RWPE2 (cell line): ENCODE results near the gene RSRC1.

Experiments used
- ATAC-seq: fragments of 200-7000 bp; cut with Tn5 transposase; 3 replicates; pipeline ENCODE4 v1.9.1; 2021; ENCODE audit warnings: low read depth
- DNase-seq: peaks from one replicate; pipeline ENCODE4 v3.0.0-alpha.2; 2020; ENCODE audit warnings: low spot score
- H3K27ac ChIP-seq: fragments of 450-650 bp; 2 replicates; pipeline ENCODE4 v1.5.1; 2017; ENCODE audit warnings: mild to moderate bottlenecking; ENCODE audit not compliant: poor library complexity, severe bottlenecking
- H3K27me3 ChIP-seq: fragments of 250-450 bp; sonication (Bioruptor Pico); 2 replicates; pipeline ENCODE4 v1.5.1; 2021; ENCODE audit warnings: mild to moderate bottlenecking, moderate library complexity; ENCODE audit not compliant: insufficient read depth, poor library complexity, severe bottlenecking
- H3K36me3 ChIP-seq: fragments of 250-450 bp; sonication (Bioruptor Pico); 2 replicates; pipeline ENCODE4 v1.5.1; 2020; ENCODE audit warnings: low read depth, mild to moderate bottlenecking, moderate library complexity
- H3K4me1 ChIP-seq: fragments of 250-450 bp; sonication (Bioruptor Pico); 2 replicates; pipeline ENCODE4 v1.5.1; 2021; ENCODE audit warnings: mild to moderate bottlenecking, moderate library complexity; ENCODE audit not compliant: insufficient read depth, poor library complexity, severe bottlenecking
- H3K4me3 ChIP-seq: fragments of 250-450 bp; sonication (Bioruptor Pico); 2 replicates; pipeline ENCODE4 v1.5.1; 2021; ENCODE audit warnings: mild to moderate bottlenecking, moderate library complexity; ENCODE audit not compliant: severe bottlenecking
- H3K9me3 ChIP-seq: fragments of 250-450 bp; sonication (Bioruptor Pico); 2 replicates; pipeline ENCODE4 v1.5.1; 2021; ENCODE audit warnings: mild to moderate bottlenecking, moderate library complexity; ENCODE audit not compliant: severe bottlenecking
- CTCF ChIP-seq: fragments of 450-650 bp; IDR thresholded peaks from one replicate; pipeline ENCODE4 v1.5.1; 2017; ENCODE audit warnings: mild to moderate bottlenecking, moderate library complexity; ENCODE audit not compliant: poor library complexity, severe bottlenecking

RSRC1 gene

GRCh38 chr3:158091531-158091930 is 18.4 kb upstream of the RSRC1 start:
- ATAC-seq (peak; percentile 77), DNase-seq (no peak)
- Histone ChIP-seq H3K36me3 (no peaks in the 10 kb centered on the region), H3K9me3 (no peaks in the 10 kb centered on the region), H3K4me3 (no peak overlapping the region), H3K27me3 (peaks cover 69% of the 10 kb centered on the region), H3K27ac (no peak overlapping the region), H3K4me1 (no peaks in the 10 kb centered on the region)
- TF ChIP-seq CTCF, result peak; percentile 67

GRCh38 chr3:158093526-158093925 is 16.4 kb upstream of the RSRC1 start:
- TF ChIP-seq CTCF, result no peak
- H3K4me3 ChIP-seq, result no peak overlapping the region
- no peak for DNase-seq
- no peak overlapping the region for H3K27ac ChIP-seq
- H3K36me3 ChIP-seq, result no peaks in the 10 kb centered on the region
- no peaks in the 10 kb centered on the region for H3K9me3 ChIP-seq
- no peak for ATAC-seq
- H3K27me3 ChIP-seq, result peaks cover 86% of the 10 kb centered on the region
- no peaks in the 10 kb centered on the region for H3K4me1 ChIP-seq

GRCh38 chr3:158094235-158095110 is 15.4 kb upstream of the RSRC1 start:
- peaks cover 90% of the 10 kb centered on the region for H3K27me3 ChIP-seq
- H3K27ac ChIP-seq, result no peak overlapping the region
- H3K4me1 ChIP-seq, result no peaks in the 10 kb centered on the region
- no peaks in the 10 kb centered on the region for H3K9me3 ChIP-seq
- no peak for DNase-seq
- no peak for ATAC-seq
- no peak for TF ChIP-seq CTCF
- H3K4me3 ChIP-seq, result no peak overlapping the region
- no peaks in the 10 kb centered on the region for H3K36me3 ChIP-seq

- Histone ChIP-seq H3K27ac (no peak overlapping the region), H3K4me3 (no peak overlapping the region), H3K36me3 (no peaks in the 10 kb centered on the region), H3K9me3 (no peaks in the 10 kb centered on the region), H3K27me3 (peaks cover 92% of the 10 kb centered on the region), H3K4me1 (no peaks in the 10 kb centered on the region)
- DNase-seq (no peak), ATAC-seq (no peak)
- TF ChIP-seq CTCF, result no peak
Measured at GRCh38 chr3:158095111-158095813, 14.6 kb upstream of the RSRC1 start.
